ENCODE results near the gene IL22RA2.

Gene IL22RA2

GRCh38 chr6:137218917-137219663 is 45.6 kb upstream of the IL22RA2 start, which contains the start of gene IFNGR1 (continued):
- TF ChIP-seq PBX3 (CRISPR knock-in tag; IDR thresholded peaks at IDR 0.05), result peak; percentile 66; the same call in 1 of the 2 replicates
- peak; percentile 81 for TF ChIP-seq ZIC2 (tag by site-specific recombination; IDR thresholded peaks at IDR 0.05)
- peak; percentile 90 for TF ChIP-seq ZNF501 (tag by site-specific recombination; IDR thresholded peaks at IDR 0.05)
- TF ChIP-seq KLF16 (tag by site-specific recombination; IDR thresholded peaks at IDR 0.05), result peak; percentile 63; the same call in 1 of the 2 replicates
- peak; percentile 92 for TF ChIP-seq SP3 (tag by site-specific recombination; IDR thresholded peaks at IDR 0.05)
- peak; percentile 87 for TF ChIP-seq ZFHX2 (tag by site-specific recombination; conservative IDR thresholded peaks at IDR 0.05)
- peak; percentile 58; the same call in 1 of the 2 replicates for TF ChIP-seq ZBTB48 (tag by site-specific recombination; IDR thresholded peaks at IDR 0.05)
- peak; percentile 45; the same call in 1 of the 2 replicates for TF ChIP-seq IKZF3 (tag by site-specific recombination; IDR thresholded peaks at IDR 0.05)
- no peak for TF ChIP-seq ZNF248 (tag by site-specific recombination; IDR thresholded peaks at IDR 0.05)
- peak; percentile 50; the same call in 1 of the 2 replicates for TF ChIP-seq ZNF777 (tag by site-specific recombination; IDR thresholded peaks at IDR 0.05; ENCODE audit: borderline replicate concordance)
- TF ChIP-seq GLIS2 (tag by site-specific recombination; IDR thresholded peaks at IDR 0.05), result peak; percentile 91
- TF ChIP-seq ZNF211 (tag by site-specific recombination; IDR thresholded peaks at IDR 0.05; ENCODE audit: low read depth), result no peak
- no peak for TF ChIP-seq ZNF37A (tag by site-specific recombination; IDR thresholded peaks at IDR 0.05)
- TF ChIP-seq ELK4 (IDR thresholded peaks at IDR 0.05; ENCODE audit: borderline replicate concordance, low read depth, low read length), result no peak
- TF ChIP-seq PRDM2 (tag by site-specific recombination; IDR thresholded peaks at IDR 0.05; ENCODE audit: borderline replicate concordance), result no peak
- TF ChIP-seq ZBTB26 (tag by site-specific recombination; optimal IDR thresholded peaks at IDR 0.05), result peak; percentile 67
- TF ChIP-seq ZNF629 (tag by site-specific recombination; IDR thresholded peaks at IDR 0.05), result peak; percentile 88
- TF ChIP-seq ZNF600 (tag by site-specific recombination; IDR thresholded peaks at IDR 0.05), result peak; percentile 97
- peak; percentile 99 for TF ChIP-seq ZNF548 (tag by site-specific recombination; IDR thresholded peaks at IDR 0.05)
- peak; percentile 74 for TF ChIP-seq GLIS1 (tag by site-specific recombination; IDR thresholded peaks at IDR 0.05)
